C4-2B (cell line): Measurements from ENCODE around the gene GPA33.

Experiments used
- H3K27ac ChIP-seq: fragments of 450-650 bp; 2 replicates; pipeline ENCODE4 v1.5.1; 2017
- CTCF ChIP-seq: fragments of 450-650 bp; conservative IDR thresholded peaks from 2 replicates; pipeline ENCODE4 v1.5.1; 2017; ENCODE audit warnings: mild to moderate bottlenecking
- ZFX ChIP-seq: fragments of 450-650 bp; IDR thresholded peaks from 2 replicates; pipeline ENCODE4 v1.6.1; 2017

Gene GPA33

GRCh38 chr1:167132301-167133010 lies 42.3 kb upstream of the GPA33 start:
- no peak overlapping the region for H3K27ac ChIP-seq
- TF ChIP-seq CTCF (no peak), ZFX (no peak)

- no peak overlapping the region for H3K27ac ChIP-seq
- TF ChIP-seq ZFX (no peak), CTCF (no peak)
Observed at GRCh38 chr1:167130829-167131510, 40.8 kb upstream of the GPA33 start.

GRCh38 chr1:167128261-167129227 lies 38.4 kb upstream of the GPA33 start:
- TF ChIP-seq CTCF (peak; percentile 16), ZFX (no peak)
- H3K27ac ChIP-seq, result no peak overlapping the region

- no peak for TF ChIP-seq ZFX
- no peak for TF ChIP-seq CTCF
- H3K27ac ChIP-seq, result no peak overlapping the region
Observed at GRCh38 chr1:167127661-167128060, 37.5 kb upstream of the GPA33 start.

GRCh38 chr1:167127236-167127635 lies 37.1 kb upstream of the GPA33 start:
- no peak for TF ChIP-seq CTCF
- TF ChIP-seq ZFX, result no peak

GRCh38 chr1:167126811-167127210 lies 36.6 kb upstream of the GPA33 start:
- TF ChIP-seq CTCF, result no peak
- TF ChIP-seq ZFX, result no peak
- H3K27ac ChIP-seq, result peak overlapping the region; percentile 73; the same call in 1 of the 2 replicates

More at GRCh38 chr1:167127236-167127635, 37.1 kb upstream of the GPA33 start:
- no peak overlapping the region; the same call in 1 of the 2 replicates for H3K27ac ChIP-seq
